K562 (cell line): ENCODE measurements around the gene MED15. TPM values are rescaled to one million over a fixed set of nuclear protein-coding genes. Genes with fewer than 3 reads are reported as not detected.

Experiments
- CXXC5 ChIP-seq: fragments of 250-450 bp; sonication (Bioruptor Pico); IDR thresholded peaks from 2 replicates; pipeline ENCODE4 v1.8.0; 2022; ENCODE audit warnings: inconsistent platforms, mild to moderate bottlenecking, moderate library complexity
- EWSR1 ChIP-seq: fragments of 450-650 bp; IDR thresholded peaks from 2 replicates; pipeline ENCODE4 v1.6.1; 2018; ENCODE audit warnings: borderline replicate concordance, mild to moderate bottlenecking, low read depth, moderate library complexity; ENCODE audit not compliant: partially characterized antibody
- PHB2 ChIP-seq: fragments of 450-650 bp; IDR thresholded peaks from 2 replicates; pipeline ENCODE4 v1.6.1; 2017; ENCODE audit warnings: low read depth
- POLR2AphosphoS5 ChIP-seq: IDR thresholded peaks from 2 replicates; pipeline ENCODE4 v1.6.1; 2011; ENCODE audit warnings: mild to moderate bottlenecking, low read depth, low read length, moderate library complexity; ENCODE audit not compliant: control insufficient read depth, insufficient read depth
- SMARCB1 ChIP-seq: IDR thresholded peaks from 2 replicates; pipeline ENCODE4 v1.6.1; 2011; ENCODE audit warnings: improper control_type of control experiment, low read depth; ENCODE audit not compliant: insufficient read length
- SOX6 ChIP-seq: fragments of 450-650 bp; IDR thresholded peaks from 2 replicates; pipeline ENCODE4 v1.6.1; 2014; ENCODE audit warnings: mild to moderate bottlenecking
- SPI1 ChIP-seq: IDR thresholded peaks from 2 replicates; pipeline ENCODE4 v1.6.1; 2011; ENCODE audit warnings: low read depth, low read length, control low read depth, borderline replicate concordance
- WHSC1 ChIP-seq: IDR thresholded peaks from one replicate; pipeline ENCODE4 v1.6.1; 2012; ENCODE audit warnings: low read length, control low read depth, inconsistent platforms
- ZNF707 ChIP-seq: fragments of 250-450 bp; sonication (Bioruptor Pico); conservative IDR thresholded peaks from 2 replicates; pipeline ENCODE4 v1.8.0; 2022; ENCODE audit warnings: inconsistent platforms, mild to moderate bottlenecking, moderate library complexity
- ZSCAN29 ChIP-seq: fragments of 450-650 bp; IDR thresholded peaks from 2 replicates; pipeline ENCODE4 v1.6.1; 2017
- polyA plus RNA-seq, 8 experiments: library from polyadenylated mRNA; depleted of rRNA in 4 of 8; stranded (reverse) in 5 of 8; unstranded in 3 of 8; fragments of >200 nt; fragmentation: Nextera tagmentation in 2 of 8; fragmentation: Illumina TruSeq in 1 of 8; extraction: Ambion mirVana in 2 of 8; extraction: Trizol in 1 of 8; gene quantifications; 2 replicates each; pipeline versions ENCODE4 v1.2.1 to v1.2.3, GENCODE V29; 2011 to 2014; ENCODE audit warnings: inconsistent platforms in 1 of 8, missing spikeins in 1 of 8
- total RNA-seq, 7 experiments: library from RNA; depleted of rRNA in 6 of 7; stranded (reverse); fragments of >200 nt in 6 of 7; fragmentation: Illumina TruSeq in 2 of 7; extraction: Trizol in 2 of 7; gene quantifications; 2 replicates each; pipeline versions ENCODE4 v1.2.1 to v1.2.3, GENCODE V29; 2011 to 2021; ENCODE audit warnings: low replicate concordance in 1 of 7
- TF ChIP-seq, protein P1 (sequence below): fragments of 450-650 bp; formaldehyde crosslinking; IDR thresholded peaks from 2 replicates; pipeline ENCODE4 v1.4.0; 2020; ENCODE audit warnings: mild to moderate bottlenecking, moderate library complexity
- TF ChIP-seq, protein P2 (sequence below): sonication (generic); formaldehyde crosslinking; IDR thresholded peaks from 2 replicates; pipeline ENCODE4 v1.8.1; 2023; ENCODE audit warnings: mild to moderate bottlenecking, missing genetic modification reagents
- TF ChIP-seq, protein P3 (sequence below), 2 experiments: fragments of 450-650 bp; IDR thresholded peaks; 2 replicates each; pipeline ENCODE4 v1.6.1; 2018; ENCODE audit warnings: mild to moderate bottlenecking in 2 of 2, low read depth in 1 of 2; ENCODE audit not compliant: partially characterized antibody in 2 of 2
- TF ChIP-seq, protein P4 (sequence below): fragments of 450-650 bp; IDR thresholded peaks from 2 replicates; pipeline ENCODE4 v1.6.1; 2014; ENCODE audit warnings: low read depth, mild to moderate bottlenecking, moderate library complexity, borderline replicate concordance
- TF ChIP-seq, protein P5 (sequence below): IDR thresholded peaks from 3 replicates; pipeline ENCODE4 v1.6.1; 2011; ENCODE audit warnings: borderline replicate concordance, mild to moderate bottlenecking, moderate library complexity; ENCODE audit not compliant: insufficient read length; ENCODE audit errors: extremely low read depth

The MED15 gene
- total and polyA plus RNA-seq, 9 of the 15 experiments (the other 6 are each of a cell fraction or from before 2014, with no cell fraction given), result 4.0 to 271 (median 60.1) TPM

DNA sequence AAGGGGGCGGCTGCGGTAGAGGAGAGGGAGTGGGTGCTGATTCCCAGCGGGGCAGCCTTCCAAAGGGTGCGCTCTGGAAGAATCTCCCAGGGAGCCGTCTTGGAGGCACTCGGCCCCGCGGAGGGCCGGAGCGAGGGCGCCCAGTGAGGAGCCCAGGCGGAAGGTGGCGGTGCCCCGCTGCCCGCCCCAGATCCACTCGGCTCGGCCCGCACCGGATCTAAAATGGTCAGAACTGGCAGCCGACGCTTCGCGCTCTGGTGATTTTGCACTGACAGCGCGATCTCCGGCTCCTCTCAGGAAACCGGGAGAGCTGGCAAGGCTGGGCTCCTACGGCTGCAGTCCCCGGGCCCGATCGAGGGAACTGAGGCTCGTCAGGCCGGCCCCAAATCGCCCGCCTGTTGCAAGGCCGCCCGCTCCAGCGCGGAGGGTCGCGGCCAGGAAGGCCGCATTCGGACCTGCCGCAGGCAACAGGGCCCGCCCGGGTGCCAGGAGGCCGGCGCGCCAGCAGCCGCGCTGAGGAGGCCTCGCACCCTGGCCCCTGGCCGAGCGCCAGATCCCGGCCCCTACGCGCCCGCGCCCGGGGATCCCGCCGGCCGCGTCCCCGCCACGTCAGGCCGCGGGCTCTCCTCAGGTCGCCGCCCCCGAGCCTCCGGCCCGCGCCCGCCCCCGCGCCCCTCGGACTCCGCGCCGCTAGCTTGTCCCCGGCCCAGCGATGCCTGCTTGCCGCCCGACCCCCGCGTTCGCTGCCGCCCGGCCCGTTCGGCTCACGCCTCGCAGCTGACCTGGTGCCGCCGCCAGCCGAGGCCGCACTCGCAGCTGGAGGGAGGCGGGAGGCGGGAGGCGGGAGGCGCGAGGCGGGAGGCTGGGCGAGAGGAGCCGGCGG is 12.2 kb upstream of the MED15 start, which contains the start of gene KLHL22 (continued):
- TF ChIP-seq, protein P1, sequence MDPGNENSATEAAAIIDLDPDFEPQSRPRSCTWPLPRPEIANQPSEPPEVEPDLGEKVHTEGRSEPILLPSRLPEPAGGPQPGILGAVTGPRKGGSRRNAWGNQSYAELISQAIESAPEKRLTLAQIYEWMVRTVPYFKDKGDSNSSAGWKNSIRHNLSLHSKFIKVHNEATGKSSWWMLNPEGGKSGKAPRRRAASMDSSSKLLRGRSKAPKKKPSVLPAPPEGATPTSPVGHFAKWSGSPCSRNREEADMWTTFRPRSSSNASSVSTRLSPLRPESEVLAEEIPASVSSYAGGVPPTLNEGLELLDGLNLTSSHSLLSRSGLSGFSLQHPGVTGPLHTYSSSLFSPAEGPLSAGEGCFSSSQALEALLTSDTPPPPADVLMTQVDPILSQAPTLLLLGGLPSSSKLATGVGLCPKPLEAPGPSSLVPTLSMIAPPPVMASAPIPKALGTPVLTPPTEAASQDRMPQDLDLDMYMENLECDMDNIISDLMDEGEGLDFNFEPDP (CRISPR knock-in tag), result no peak
- no peak for TF ChIP-seq ZSCAN29
- TF ChIP-seq CXXC5, result peak; percentile 87
- TF ChIP-seq EWSR1, result no peak
- no peak for TF ChIP-seq SOX6
- no peak for TF ChIP-seq ZNF707 (CRISPR knock-in tag)
- TF ChIP-seq, protein P2, sequence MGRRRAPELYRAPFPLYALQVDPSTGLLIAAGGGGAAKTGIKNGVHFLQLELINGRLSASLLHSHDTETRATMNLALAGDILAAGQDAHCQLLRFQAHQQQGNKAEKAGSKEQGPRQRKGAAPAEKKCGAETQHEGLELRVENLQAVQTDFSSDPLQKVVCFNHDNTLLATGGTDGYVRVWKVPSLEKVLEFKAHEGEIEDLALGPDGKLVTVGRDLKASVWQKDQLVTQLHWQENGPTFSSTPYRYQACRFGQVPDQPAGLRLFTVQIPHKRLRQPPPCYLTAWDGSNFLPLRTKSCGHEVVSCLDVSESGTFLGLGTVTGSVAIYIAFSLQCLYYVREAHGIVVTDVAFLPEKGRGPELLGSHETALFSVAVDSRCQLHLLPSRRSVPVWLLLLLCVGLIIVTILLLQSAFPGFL (CRISPR knock-in tag), result no peak
- TF ChIP-seq PHB2, result no peak
- peak; percentile 84 for TF ChIP-seq SMARCB1
- TF ChIP-seq, protein P3, sequence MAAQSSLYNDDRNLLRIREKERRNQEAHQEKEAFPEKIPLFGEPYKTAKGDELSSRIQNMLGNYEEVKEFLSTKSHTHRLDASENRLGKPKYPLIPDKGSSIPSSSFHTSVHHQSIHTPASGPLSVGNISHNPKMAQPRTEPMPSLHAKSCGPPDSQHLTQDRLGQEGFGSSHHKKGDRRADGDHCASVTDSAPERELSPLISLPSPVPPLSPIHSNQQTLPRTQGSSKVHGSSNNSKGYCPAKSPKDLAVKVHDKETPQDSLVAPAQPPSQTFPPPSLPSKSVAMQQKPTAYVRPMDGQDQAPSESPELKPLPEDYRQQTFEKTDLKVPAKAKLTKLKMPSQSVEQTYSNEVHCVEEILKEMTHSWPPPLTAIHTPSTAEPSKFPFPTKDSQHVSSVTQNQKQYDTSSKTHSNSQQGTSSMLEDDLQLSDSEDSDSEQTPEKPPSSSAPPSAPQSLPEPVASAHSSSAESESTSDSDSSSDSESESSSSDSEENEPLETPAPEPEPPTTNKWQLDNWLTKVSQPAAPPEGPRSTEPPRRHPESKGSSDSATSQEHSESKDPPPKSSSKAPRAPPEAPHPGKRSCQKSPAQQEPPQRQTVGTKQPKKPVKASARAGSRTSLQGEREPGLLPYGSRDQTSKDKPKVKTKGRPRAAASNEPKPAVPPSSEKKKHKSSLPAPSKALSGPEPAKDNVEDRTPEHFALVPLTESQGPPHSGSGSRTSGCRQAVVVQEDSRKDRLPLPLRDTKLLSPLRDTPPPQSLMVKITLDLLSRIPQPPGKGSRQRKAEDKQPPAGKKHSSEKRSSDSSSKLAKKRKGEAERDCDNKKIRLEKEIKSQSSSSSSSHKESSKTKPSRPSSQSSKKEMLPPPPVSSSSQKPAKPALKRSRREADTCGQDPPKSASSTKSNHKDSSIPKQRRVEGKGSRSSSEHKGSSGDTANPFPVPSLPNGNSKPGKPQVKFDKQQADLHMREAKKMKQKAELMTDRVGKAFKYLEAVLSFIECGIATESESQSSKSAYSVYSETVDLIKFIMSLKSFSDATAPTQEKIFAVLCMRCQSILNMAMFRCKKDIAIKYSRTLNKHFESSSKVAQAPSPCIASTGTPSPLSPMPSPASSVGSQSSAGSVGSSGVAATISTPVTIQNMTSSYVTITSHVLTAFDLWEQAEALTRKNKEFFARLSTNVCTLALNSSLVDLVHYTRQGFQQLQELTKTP (IDR thresholded peaks at IDR 0.05; ENCODE audit: low read depth in 1 of 2, partially characterized antibody in 2 of 2), result no peak
- TF ChIP-seq SPI1, result no peak
- TF ChIP-seq, protein P4, sequence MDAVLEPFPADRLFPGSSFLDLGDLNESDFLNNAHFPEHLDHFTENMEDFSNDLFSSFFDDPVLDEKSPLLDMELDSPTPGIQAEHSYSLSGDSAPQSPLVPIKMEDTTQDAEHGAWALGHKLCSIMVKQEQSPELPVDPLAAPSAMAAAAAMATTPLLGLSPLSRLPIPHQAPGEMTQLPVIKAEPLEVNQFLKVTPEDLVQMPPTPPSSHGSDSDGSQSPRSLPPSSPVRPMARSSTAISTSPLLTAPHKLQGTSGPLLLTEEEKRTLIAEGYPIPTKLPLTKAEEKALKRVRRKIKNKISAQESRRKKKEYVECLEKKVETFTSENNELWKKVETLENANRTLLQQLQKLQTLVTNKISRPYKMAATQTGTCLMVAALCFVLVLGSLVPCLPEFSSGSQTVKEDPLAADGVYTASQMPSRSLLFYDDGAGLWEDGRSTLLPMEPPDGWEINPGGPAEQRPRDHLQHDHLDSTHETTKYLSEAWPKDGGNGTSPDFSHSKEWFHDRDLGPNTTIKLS, result no peak
- TF ChIP-seq, protein P5, sequence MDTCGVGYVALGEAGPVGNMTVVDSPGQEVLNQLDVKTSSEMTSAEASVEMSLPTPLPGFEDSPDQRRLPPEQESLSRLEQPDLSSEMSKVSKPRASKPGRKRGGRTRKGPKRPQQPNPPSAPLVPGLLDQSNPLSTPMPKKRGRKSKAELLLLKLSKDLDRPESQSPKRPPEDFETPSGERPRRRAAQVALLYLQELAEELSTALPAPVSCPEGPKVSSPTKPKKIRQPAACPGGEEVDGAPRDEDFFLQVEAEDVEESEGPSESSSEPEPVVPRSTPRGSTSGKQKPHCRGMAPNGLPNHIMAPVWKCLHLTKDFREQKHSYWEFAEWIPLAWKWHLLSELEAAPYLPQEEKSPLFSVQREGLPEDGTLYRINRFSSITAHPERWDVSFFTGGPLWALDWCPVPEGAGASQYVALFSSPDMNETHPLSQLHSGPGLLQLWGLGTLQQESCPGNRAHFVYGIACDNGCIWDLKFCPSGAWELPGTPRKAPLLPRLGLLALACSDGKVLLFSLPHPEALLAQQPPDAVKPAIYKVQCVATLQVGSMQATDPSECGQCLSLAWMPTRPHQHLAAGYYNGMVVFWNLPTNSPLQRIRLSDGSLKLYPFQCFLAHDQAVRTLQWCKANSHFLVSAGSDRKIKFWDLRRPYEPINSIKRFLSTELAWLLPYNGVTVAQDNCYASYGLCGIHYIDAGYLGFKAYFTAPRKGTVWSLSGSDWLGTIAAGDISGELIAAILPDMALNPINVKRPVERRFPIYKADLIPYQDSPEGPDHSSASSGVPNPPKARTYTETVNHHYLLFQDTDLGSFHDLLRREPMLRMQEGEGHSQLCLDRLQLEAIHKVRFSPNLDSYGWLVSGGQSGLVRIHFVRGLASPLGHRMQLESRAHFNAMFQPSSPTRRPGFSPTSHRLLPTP, result no peak
- TF ChIP-seq POLR2AphosphoS5, result peak; percentile 68
- no peak for TF ChIP-seq WHSC1
